Measurements from ENCODE around the gene PBX3. TPM values are rescaled to one million over a fixed set of nuclear protein-coding genes. Genes with fewer than 3 reads are reported as not detected.

The PBX3 gene
- total RNA-seq, 1 donor from 2014 or later: 71.6 TPM

DNA sequence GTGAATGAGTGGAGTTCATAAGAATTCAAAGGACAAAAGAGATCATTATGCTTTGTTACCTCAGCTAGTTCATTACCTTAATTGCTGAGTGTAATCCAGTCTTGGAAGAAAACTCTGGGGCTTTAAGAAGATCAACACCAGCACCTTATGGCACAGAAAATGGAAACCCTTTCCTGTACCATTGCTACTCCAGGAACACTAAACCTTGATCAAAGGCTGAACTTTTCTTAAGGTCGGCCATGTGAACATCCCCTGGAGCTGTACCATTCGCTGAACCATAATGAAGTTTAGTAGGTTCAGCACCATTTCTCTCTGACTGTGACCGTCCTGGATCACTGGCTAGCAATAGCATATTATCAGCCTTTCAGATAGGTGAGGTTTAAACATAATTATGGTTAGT, 97.4 kb downstream of the PBX3 start:
- Mint-ChIP-seq H3K4me3 (no peak overlapping the region), H3K27ac (ENCODE audit: unreplicated experiment) (no peak overlapping the region), H3K36me3 (ENCODE audit: low read depth) (no peaks in the 10 kb centered on the region), H3K4me1 (peaks cover 54% of the 10 kb centered on the region), H3K27me3 (ENCODE audit: low read depth) (no peaks in the 10 kb centered on the region), H3K9me3 (no peaks in the 10 kb centered on the region)
- TF ChIP-seq, protein P1, sequence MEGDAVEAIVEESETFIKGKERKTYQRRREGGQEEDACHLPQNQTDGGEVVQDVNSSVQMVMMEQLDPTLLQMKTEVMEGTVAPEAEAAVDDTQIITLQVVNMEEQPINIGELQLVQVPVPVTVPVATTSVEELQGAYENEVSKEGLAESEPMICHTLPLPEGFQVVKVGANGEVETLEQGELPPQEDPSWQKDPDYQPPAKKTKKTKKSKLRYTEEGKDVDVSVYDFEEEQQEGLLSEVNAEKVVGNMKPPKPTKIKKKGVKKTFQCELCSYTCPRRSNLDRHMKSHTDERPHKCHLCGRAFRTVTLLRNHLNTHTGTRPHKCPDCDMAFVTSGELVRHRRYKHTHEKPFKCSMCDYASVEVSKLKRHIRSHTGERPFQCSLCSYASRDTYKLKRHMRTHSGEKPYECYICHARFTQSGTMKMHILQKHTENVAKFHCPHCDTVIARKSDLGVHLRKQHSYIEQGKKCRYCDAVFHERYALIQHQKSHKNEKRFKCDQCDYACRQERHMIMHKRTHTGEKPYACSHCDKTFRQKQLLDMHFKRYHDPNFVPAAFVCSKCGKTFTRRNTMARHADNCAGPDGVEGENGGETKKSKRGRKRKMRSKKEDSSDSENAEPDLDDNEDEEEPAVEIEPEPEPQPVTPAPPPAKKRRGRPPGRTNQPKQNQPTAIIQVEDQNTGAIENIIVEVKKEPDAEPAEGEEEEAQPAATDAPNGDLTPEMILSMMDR (conservative IDR thresholded peaks at IDR 0.05): no peak
- DNase-seq (ENCODE audit: low read depth, low spot score): no peak

DNA sequence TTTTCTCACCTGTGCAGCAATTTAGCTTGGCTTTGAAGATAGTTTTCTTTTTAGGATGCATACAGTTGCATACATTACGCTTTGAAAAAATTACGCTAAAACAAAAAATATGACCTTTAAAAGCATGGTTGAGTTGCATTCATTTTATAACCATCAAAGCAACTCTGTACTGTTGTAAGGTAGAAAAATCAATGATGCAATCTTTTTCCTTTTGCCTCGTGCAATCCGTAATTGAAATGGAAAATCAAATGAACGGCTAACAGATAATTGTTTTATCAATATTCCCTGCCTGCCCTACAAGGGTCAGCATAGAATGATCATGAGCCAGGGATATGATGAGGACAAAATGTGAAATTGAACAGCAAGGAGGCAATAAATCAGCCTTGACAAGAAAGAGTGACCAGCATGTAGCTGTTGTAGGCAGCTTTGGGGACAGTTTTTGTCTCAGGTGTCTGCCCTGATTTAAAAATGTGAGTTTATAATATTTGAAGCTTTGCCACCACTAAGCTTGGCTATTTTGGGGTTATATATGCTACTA, 98.2 kb downstream of the PBX3 start:
- no peak for DNase-seq (ENCODE audit: low read depth, low spot score)
- TF ChIP-seq, protein P1 (conservative IDR thresholded peaks at IDR 0.05): no peak
- no peaks in the 10 kb centered on the region for H3K9me3 Mint-ChIP-seq
- no peaks in the 10 kb centered on the region for H3K36me3 Mint-ChIP-seq (ENCODE audit: low read depth)
- no peak overlapping the region for H3K27ac Mint-ChIP-seq (ENCODE audit: unreplicated experiment)
- H3K27me3 Mint-ChIP-seq (ENCODE audit: low read depth): no peaks in the 10 kb centered on the region
- no peak overlapping the region for H3K4me3 Mint-ChIP-seq
- peaks cover 50% of the 10 kb centered on the region for H3K4me1 Mint-ChIP-seq

DNA sequence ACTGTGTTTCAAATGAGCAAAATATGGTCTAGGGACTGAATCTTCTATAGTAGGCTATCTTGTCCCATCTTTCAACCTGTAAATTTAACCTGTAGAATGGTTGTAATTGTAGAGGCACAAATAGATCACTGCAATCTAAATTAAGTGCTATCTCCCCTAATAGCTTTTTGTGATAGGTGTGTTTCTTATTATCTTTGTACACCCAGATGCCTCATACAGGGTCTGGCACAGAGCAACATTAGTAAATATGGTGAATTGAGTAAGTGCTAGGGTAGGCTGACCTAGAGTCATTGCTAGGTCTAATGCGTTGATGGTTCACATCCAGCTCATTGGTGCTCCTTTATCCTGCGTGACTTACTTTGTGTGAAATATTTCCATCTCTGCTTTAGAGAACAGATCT, 100.6 kb downstream of the PBX3 start:
- peaks cover 44% of the 10 kb centered on the region for H3K4me1 Mint-ChIP-seq
- no peak overlapping the region for H3K27ac Mint-ChIP-seq (ENCODE audit: unreplicated experiment)
- H3K36me3 Mint-ChIP-seq (ENCODE audit: low read depth): no peaks in the 10 kb centered on the region
- H3K9me3 Mint-ChIP-seq: no peaks in the 10 kb centered on the region
- no peak overlapping the region for H3K4me3 Mint-ChIP-seq
- H3K27me3 Mint-ChIP-seq (ENCODE audit: low read depth): no peaks in the 10 kb centered on the region
- TF ChIP-seq, protein P1 (conservative IDR thresholded peaks at IDR 0.05): no peak
- no peak for DNase-seq (ENCODE audit: low read depth, low spot score)

DNA sequence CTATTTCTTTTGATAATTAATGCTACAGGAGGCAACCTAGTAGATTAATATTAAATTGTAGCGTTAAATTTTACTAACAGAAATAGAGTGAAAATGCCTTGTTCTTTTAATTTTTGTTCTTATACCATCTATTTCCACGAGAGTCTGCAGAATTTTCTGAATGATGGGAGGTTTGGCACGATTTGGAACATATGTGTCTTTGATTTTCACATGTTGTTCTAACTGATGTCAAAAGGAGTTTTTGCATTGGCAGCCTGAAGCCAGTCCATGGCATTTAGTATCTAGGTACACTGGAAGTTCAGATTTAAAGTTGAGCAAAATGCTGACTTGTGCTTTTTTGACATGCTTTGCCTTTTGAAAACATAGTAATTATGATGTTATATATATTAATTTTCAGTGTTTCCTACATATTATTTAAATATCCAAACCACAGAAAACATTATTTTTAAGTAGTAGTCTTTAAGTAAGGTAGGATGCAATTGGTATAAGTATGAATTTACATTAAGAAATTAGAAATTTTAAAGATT, 103.0 kb downstream of the PBX3 start:
- Mint-ChIP-seq H3K27me3 (ENCODE audit: low read depth) (no peaks in the 10 kb centered on the region), H3K4me3 (no peak overlapping the region), H3K4me1 (peaks cover 28% of the 10 kb centered on the region), H3K9me3 (no peaks in the 10 kb centered on the region), H3K27ac (ENCODE audit: unreplicated experiment) (no peak overlapping the region), H3K36me3 (ENCODE audit: low read depth) (no peaks in the 10 kb centered on the region)
- TF ChIP-seq, protein P1 (conservative IDR thresholded peaks at IDR 0.05): no peak
- DNase-seq (ENCODE audit: low read depth, low spot score): no peak

DNA sequence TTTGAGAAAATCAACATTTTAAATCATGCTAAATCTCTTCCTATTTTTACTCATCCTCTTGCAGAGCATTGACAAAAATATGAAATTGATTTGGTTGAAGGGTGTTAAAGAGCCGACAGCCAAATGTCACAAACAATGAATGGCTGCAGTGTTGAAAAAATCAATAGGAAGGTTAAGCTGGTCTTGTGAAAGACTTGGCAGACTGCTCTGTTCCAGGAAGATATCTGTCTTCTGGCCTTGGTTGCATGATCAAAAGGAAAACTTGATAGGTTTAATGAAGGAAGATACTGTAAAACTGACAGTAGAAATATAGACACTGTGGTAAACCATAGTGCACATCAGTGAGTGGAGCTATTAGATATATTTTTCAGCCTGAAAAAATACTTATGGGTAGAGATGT, 103.6 kb downstream of the PBX3 start:
- DNase-seq (ENCODE audit: low read depth, low spot score): no peak
- Mint-ChIP-seq H3K27ac (ENCODE audit: unreplicated experiment) (no peak overlapping the region), H3K9me3 (no peaks in the 10 kb centered on the region), H3K27me3 (ENCODE audit: low read depth) (no peaks in the 10 kb centered on the region), H3K36me3 (ENCODE audit: low read depth) (no peaks in the 10 kb centered on the region), H3K4me1 (peaks cover 25% of the 10 kb centered on the region), H3K4me3 (no peak overlapping the region)
- TF ChIP-seq, protein P1 (conservative IDR thresholded peaks at IDR 0.05): no peak
